ENCODE data around the gene SCG3. TPM values are rescaled to one million over a fixed set of nuclear protein-coding genes. Genes with fewer than 3 reads are reported as not detected.
"Not testable (repeated sequence)": the region's sequence is repeated elsewhere in the genome, so short reads cannot be mapped to it uniquely, and the experiment has no call there.

SCG3 gene
- total RNA-seq (2014; rRNA removed; shearing (Covaris generic); ENCODE audit: low replicate concordance) = not detected in 2 replicates

DNA sequence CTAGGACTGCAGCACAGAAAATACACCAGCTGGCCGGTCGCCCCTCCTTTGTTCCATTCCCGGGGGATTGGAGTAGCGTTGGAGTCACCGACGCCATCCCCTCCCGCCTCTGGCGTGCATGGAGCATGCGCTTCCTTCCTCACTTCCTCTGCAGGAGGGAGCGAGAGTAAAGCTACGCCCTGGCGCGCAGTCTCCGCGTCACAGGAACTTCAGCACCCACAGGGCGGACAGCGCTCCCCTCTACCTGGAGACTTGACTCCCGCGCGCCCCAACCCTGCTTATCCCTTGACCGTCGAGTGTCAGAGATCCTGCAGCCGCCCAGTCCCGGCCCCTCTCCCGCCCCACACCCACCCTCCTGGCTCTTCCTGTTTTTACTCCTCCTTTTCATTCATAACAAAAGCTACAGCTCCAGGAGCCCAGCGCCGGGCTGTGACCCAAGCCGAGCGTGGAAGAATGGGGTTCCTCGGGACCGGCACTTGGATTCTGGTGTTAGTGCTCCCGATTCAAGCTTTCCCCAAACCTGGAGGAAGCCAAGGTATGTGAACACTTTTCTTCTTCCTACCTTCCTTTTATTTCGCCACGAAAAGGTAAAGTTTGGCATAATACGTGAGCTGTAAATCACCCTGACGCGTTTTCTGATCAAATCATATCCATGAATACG, at the start of gene SCG3:
TSS of gene SCG3 (plus strand) at position 201 of the 661 bp plus-strand sequence. CDS start at position 454, 253 bp downstream.
- Histone ChIP-seq H3K9me3 (no peaks in the 10 kb centered on the region), H3K36me3 (no peaks in the 10 kb centered on the region), H3K27me3 (peaks cover 25% of the 10 kb centered on the region), H3K4me3 (no peak within 1 kb of the TSS)
- DNase-seq = peak; percentile 34

DNA sequence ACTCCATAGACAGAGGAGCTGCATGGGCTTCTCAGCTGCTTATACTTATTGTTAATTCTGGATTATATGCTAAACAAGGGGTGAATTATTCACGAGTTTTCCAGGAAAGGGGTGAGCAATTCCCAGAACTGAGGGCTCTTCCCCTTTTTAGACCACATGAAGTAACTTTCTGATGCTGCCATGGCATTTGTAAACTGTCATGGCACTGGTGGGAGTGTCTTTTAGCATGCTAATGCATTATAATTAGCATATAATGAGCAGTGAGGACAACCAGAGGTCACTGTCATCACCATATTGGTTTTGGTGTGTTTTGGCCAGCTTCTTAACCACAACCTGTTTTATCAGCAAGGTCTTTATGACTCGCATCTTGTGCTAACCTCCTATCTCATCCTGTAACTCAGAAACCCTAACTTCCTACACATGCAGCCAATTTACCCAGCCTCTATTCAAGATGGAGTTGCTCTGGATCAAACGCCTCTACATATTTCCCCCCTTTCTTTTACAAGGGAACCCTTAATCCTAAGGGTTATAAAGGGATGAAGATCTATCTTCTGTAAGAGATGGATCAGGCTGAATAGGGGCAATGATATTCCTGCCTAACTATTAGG, 46.6 kb upstream of the SCG3 start:
- no peaks in the 10 kb centered on the region; the same call in 1 of the 2 replicates for H3K27me3 ChIP-seq
- no peak overlapping the region for H3K4me3 ChIP-seq
- H3K36me3 ChIP-seq = no peaks in the 10 kb centered on the region
- no peak for DNase-seq
- H3K9me3 ChIP-seq = no peaks in the 10 kb centered on the region

DNA sequence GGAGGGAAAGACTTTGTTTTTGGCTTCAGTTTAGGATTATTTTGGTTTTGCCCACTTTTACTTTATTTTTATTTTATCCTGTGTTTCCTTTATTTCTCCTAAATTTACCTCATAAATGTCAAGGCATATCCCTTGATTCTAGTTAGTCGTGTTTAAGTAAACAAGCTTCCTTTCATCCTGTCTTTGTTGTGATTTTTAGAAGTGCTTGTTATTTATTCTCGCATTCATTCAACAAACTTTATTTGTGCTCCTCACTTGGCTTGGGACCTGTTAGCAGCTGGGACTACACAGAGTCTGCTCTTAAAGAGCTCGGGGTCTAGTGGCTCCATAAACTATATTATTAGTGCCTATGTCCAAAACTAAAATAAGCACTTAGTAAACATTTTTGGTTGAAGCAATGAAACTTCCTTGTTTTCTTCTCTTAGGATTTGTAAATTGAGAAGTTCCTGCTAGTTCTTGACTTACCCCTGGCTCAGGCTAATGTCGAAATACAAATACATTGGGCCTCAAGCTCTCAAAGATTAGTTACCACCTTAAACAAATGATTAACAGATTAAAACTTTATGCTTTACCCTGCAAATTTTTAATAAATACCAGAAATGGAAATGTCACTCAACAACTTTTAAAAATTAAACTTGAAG, 39.7 kb upstream of the SCG3 start:
- Histone ChIP-seq H3K4me3 (no peak overlapping the region), H3K9me3 (no peaks in the 10 kb centered on the region), H3K27me3 (no peaks in the 10 kb centered on the region; the same call in 1 of the 2 replicates), H3K36me3 (no peaks in the 10 kb centered on the region)
- no peak for DNase-seq

DNA sequence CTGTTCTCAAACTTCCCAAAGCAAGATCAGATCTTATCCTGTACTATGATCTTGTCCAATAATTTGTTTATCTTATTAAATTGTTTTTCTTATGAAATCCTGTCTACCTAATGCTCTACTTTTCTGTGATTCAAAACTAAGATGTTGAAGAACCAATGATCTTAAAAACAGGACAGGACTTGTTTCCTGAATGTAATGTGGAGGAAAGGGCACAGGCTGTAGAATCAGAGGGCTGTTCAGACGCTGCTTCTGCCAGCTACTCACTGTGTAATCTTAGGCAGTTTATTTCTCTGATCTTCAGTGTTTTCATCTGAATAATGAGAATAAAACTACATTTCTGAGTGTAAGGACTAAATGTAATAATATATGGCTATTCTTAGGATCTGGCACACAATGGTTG, 38.6 kb upstream of the SCG3 start:
- Histone ChIP-seq H3K36me3 (no peaks in the 10 kb centered on the region), H3K27me3 (no peaks in the 10 kb centered on the region), H3K9me3 (no peaks in the 10 kb centered on the region), H3K4me3 (no peak overlapping the region)
- no peak for DNase-seq

DNA sequence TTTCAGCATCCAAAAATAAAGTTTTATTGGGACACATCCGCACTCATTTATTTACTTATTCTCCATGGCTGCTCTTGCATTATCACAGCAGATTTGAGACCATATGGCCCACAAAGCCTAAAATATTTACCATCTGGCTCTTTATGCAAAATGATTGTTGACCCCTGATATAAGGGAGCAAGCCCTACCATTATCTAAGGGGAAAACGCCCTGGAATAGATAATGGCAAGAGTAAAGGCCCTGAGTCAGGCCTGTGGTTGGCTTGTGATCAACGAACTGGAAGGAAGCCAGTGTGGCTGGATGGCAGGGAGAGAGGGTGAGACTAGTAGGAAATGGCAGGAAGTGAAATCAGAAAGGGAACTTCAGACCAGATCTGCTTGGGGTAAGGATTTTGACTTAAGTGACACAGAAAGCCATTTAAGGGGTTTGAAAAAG, 34.2 kb upstream of the SCG3 start:
- DNase-seq = peak; percentile 77

DNA sequence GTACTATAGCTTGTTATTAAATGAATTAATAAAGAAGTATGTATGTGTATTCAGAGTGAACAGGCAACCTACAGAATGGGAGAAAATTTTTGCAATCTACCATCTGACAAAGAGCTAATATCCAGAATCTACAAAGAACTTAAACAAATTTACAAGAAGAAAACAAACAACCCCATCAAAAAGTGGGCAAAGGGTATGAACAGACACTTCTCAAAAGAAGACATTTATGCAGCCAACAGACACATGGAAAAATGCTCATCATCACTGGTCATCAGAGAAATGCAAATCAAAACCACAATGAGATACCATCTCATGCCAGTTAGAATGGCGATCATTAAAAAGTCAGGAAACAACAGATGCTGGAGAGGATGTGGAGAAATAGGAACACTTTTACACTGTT, 33.2 kb upstream of the SCG3 start:
- H3K27me3 ChIP-seq, DNase-seq, H3K4me3 ChIP-seq, H3K36me3 ChIP-seq, H3K9me3 ChIP-seq: not testable (repeated sequence)

More for the DNA sequence above, 34.2 kb upstream of the SCG3 start:
- no peaks in the 10 kb centered on the region for H3K9me3 ChIP-seq
- no peaks in the 10 kb centered on the region for H3K36me3 ChIP-seq
- no peaks in the 10 kb centered on the region; the same call in 1 of the 2 replicates for H3K27me3 ChIP-seq
- no peak overlapping the region for H3K4me3 ChIP-seq

DNA sequence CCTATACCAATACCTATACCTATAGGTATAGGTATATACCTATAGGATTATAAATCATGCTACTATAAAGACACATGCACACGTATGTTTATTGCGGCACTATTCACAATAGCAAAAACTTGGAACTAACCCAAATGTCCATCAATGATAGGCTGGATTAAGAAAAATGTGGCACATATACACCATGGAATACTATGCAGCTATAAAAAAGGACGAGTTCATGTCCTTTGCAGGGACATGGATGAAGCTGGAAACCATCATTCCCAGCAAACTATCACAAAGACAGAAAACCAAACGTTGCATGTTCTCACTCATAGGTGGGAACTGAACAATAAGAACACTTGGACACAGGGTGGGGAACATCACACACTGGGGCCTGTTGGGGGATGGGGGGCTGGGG, 32.7 kb upstream of the SCG3 start:
- not testable (repeated sequence) for DNase-seq, H3K4me3 ChIP-seq, H3K27me3 ChIP-seq, H3K9me3 ChIP-seq, H3K36me3 ChIP-seq

DNA sequence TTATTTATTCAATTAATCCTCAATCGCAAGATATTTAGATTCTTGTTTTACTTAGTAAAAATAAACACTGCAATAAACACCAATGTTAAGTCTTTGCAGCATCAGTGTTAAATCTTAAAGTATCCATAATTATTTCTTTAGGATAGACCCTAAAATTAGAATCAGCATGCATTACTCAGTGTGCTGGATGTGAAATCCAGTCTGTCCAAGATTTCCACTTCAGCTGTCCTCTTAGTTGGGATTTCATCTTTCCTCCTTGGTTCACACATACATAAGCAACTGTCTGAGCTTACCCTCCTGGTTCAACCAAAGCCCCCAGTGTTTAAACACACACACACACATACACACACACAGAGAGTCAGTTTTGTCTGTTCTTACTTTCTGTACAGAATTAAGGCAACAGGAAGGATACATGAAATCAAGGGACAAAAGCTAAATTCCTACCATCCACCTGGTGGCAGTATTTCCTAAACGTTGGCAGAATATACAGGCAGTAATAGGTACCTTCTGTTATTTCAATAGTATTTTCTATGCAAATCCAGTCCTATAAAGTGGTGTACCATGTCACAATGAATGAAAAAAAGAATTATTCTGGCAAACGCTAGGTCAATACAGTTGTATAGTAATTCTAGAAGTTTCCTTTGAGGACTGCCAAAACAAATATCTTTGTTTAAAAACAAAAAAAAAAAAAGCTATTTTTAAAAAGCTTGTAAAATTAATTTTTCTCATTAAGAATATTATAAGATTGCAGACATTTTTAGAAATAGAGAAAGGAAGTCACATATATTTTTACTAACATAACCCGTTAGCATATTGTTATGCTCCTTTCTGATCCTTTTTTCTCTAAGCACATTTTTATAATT, 31.4 kb upstream of the SCG3 start:
- DNase-seq = no peak
- no peaks in the 10 kb centered on the region for H3K9me3 ChIP-seq

DNA sequence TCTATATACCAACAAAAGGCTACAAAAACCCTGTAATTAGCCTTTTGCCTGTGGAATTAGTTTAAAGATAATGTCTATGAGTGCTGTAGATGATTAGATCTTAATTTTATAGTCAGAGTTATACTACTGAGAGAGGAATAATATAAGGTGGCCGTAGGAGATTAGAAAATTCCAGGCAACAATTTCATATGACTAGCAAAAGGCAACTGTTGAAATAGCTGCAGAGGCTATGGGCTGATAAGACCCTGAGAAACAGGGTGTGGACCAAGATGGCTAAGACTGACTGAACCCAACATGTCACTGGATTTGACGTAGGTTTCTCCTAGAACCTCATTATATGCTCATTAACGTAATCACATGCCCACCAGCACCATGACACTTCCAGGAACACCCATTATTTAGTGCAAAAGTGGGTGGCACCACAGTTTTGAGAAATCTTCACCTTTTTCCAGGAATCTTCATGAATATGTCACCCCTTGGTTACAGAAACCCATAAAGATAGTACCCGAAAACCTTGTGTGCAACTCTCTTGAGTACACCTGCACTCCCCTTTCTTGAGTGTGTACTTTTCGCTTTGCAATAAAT, 29.1 kb upstream of the SCG3 start:
- H3K9me3 ChIP-seq = no peaks in the 10 kb centered on the region
- H3K27me3 ChIP-seq = no peaks in the 10 kb centered on the region; the same call in 1 of the 2 replicates
- H3K36me3 ChIP-seq = no peaks in the 10 kb centered on the region
- H3K4me3 ChIP-seq = no peak overlapping the region
- DNase-seq = no peak

More for the DNA sequence above, 31.4 kb upstream of the SCG3 start:
- Histone ChIP-seq H3K36me3 (no peaks in the 10 kb centered on the region), H3K27me3 (no peaks in the 10 kb centered on the region; the same call in 1 of the 2 replicates), H3K4me3 (no peak overlapping the region)

DNA sequence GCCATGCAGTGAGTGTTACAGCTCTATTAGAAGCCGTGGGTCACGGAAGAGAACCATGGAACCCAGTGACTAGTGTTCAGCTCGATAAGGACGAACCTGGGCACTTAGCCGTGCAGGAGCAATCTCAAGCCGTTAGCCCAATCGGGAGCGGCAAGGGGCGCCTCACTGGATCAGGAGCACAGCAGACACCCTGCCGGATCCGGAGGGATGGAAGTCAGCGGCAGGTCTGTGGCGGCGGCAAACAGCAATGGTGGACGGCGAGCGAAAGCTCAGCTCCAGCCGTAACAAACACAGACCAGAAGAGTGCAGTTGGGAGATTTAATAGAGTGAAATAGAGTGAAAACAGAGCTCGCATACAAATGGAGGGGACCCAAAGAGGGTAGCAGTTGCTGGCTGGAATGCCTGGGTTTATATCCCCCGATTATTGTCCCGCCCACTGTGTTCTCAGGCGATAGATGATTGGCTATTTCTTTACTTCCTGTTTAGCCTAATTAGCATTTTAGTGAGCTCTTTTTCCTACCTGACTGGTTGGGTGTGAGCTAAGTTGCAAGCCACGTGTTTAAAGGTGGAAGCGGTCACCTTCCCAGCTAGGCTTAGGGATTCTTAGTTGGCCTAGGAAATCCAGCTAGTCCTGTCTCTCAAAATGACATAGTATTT, 25.8 kb upstream of the SCG3 start:
- not testable (repeated sequence) for H3K9me3 ChIP-seq, H3K4me3 ChIP-seq, H3K36me3 ChIP-seq, H3K27me3 ChIP-seq, DNase-seq

DNA sequence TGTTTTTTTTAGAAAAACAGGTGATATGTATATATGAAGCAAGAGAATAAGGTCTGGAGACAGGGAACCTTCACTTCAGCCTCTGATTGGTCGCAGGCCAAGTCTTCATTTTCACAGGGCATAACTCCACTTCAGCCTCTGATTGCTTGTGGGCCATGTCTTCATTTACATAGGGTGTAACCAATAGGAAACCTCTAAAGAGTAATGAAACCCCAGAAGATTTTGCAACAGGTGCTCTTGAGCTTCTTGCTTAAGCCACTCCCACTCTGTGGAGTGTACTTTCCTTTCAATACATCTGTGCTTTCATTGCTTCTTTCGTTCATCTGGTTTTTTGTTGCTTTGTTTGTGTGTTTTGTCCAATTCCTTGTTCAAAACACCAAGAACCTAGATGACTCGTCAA, 22.6 kb upstream of the SCG3 start:
- Histone ChIP-seq H3K27me3 (no peaks in the 10 kb centered on the region), H3K36me3 (no peaks in the 10 kb centered on the region), H3K4me3 (no peak overlapping the region), H3K9me3 (no peaks in the 10 kb centered on the region)
- no peak for DNase-seq

DNA sequence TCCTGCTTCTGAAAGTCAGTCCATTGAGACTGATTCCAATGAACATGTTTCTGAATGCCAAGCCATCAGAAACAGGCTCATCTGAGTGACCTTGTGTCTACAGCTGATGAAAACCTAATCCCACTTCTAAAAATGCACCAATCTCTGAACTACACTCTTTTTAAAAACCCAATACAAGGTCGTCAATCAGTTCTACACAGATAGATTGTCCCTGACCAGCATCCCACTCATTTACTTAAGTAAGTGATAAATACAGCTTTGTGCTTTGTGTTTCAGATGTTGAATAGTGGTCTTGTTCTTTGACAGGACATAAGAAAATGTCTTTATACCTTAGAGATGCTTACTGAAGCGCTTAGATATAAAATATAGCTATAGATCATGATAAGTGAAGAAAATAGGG, 20.2 kb upstream of the SCG3 start:
- Histone ChIP-seq H3K4me3 (no peak overlapping the region), H3K27me3 (peaks cover 8% of the 10 kb centered on the region), H3K36me3 (no peaks in the 10 kb centered on the region), H3K9me3 (no peaks in the 10 kb centered on the region)
- no peak for DNase-seq

DNA sequence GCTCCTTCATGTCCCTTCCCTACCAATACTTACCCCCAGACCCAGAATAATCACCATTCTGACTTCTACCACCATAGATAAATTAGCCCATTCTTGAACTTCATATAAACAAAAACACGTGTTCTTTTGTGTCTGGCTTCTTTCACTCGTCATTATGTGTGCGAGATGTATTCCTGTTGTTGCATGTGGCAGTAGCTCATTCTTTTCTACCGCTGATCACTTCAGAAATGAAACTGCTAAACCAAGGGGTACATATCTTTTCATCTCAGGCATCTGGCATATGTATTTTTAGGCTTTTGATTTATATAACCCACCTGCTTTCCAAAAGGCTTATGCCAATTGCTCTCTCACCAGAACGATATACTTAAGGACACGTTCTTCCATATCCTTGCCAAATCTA, 13.8 kb upstream of the SCG3 start:
- Histone ChIP-seq H3K9me3 (no peaks in the 10 kb centered on the region), H3K27me3 (peaks cover 26% of the 10 kb centered on the region), H3K36me3 (no peaks in the 10 kb centered on the region), H3K4me3 (no peak overlapping the region)
- DNase-seq = no peak

DNA sequence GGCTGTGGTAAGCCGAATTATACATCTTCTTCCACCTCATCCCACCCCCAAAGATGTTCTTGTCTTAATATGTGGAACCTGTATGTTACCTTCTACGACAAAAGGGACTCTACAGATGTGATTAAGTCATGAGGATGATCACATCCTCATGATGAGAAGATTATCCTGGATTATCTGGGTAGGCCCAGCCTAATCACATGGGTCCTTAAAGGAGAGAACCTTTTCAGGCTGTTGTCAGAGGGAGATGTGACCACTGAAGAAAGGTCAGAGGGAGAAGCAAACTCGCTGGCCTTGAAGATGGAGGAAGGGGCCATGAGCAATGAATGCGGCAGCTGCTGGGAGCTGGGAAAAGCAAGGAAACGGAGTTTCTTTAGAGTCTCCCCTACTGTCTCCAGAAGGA, 12.9 kb upstream of the SCG3 start:
- Histone ChIP-seq H3K9me3 (no peaks in the 10 kb centered on the region), H3K36me3 (no peaks in the 10 kb centered on the region), H3K4me3 (no peak overlapping the region), H3K27me3 (peaks cover 26% of the 10 kb centered on the region)
- no peak for DNase-seq

DNA sequence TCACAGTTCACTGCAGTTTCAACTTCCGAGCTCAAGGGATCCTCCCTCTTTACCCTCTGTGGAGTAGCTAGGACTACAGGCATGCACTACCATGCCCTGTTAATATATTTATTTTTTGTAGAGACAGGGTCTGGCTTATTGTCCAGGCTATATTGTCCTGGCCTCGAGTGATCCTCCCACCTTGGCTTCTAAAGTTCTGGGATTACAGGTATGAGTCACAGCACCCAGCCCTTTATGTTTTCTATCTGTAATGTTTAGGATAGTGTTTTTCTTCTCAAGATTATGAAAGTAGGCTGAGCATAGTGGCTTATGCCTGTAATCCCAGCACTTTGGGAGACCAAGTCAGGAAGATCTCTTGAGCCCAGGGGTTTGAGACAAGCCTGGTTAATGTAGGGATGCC, 11.9 kb upstream of the SCG3 start:
- no peak overlapping the region for H3K4me3 ChIP-seq
- DNase-seq = no peak
- no peaks in the 10 kb centered on the region for H3K9me3 ChIP-seq
- H3K36me3 ChIP-seq = no peaks in the 10 kb centered on the region
- peaks cover 26% of the 10 kb centered on the region for H3K27me3 ChIP-seq

DNA sequence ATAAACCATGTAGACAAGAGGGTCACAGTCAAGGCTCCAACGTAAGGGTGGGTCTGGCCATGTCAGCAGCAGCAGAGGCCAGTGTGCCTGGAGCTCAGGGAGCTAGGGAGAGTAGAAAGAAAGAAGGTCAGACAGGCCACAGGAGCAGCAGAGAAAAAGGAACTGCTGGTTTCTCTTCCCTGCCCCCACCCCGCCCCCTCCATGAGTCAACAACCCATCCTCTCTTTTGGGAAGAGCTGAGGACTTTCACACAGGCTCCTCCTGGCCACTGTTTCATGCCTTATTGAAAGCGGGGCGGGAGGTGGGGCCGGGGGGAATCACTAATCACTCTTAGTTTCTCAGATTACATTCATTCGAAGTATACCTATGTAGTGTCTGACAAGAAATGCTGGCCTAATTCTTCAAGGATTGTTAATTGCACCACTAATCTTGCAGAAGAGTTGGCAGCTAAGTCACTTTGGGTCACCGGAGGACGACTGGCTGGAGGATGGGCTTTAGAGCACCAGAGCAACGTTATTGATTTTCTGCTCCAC, 9.1 kb upstream of the SCG3 start:
- Histone ChIP-seq H3K27me3 (peaks cover 12% of the 10 kb centered on the region), H3K36me3 (no peaks in the 10 kb centered on the region), H3K4me3 (no peak overlapping the region), H3K9me3 (no peaks in the 10 kb centered on the region)
- no peak for DNase-seq
